ENCODE measurements around the gene EFCAB13.
"Not testable (repeated sequence)": the region's sequence is repeated elsewhere in the genome, so short reads cannot be mapped to it uniquely, and the experiment has no call there.

EFCAB13 gene

DNA sequence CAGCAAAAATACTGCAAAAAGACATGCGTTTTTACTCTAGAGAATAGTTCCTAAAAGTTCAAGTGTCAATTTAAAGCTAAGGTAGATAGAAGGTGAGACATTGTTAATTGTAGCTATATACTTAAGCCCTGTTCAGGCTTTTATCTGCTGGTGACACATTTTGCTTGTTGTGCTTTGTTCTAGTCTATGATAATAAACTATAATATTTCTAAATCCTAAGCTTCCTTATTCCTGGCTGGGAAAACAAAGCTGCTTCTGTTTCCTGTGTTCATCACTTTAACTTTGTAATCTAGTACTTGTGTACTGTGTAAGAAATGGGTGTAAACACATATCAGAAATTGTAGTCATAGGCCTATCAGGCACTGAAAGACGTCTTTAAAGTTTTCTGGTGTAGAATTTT lies 77.3 kb downstream of the EFCAB13 start:
- no peak overlapping the region for H3K27ac ChIP-seq (ENCODE audit: low read length)
- peaks cover 0 to 7% of the 10 kb centered on the region in 2 donors for H3K36me3 ChIP-seq (ENCODE audit: control insufficient read depth in 1 of 2, insufficient read depth in 2 of 2, low read length in 2 of 2)
- H3K27me3 ChIP-seq (ENCODE audit: low read depth, low read length), result no peaks in the 10 kb centered on the region
- no peaks in the 10 kb centered on the region for H3K4me1 ChIP-seq (ENCODE audit: control insufficient read depth in 1 of 2, insufficient read depth in 2 of 2, low read length in 2 of 2)
- no peak overlapping the region for H3K4me3 ChIP-seq (ENCODE audit: low read depth in 1 of 2, low read length in 2 of 2)
- no peaks in the 10 kb centered on the region for H3K9me3 ChIP-seq (ENCODE audit: control insufficient read depth in 1 of 2, low read length in 2 of 2)

- Histone ChIP-seq H3K27ac (ENCODE audit: low read length) (no peak overlapping the region), H3K27me3 (ENCODE audit: low read depth, low read length) (no peaks in the 10 kb centered on the region), H3K4me1 (ENCODE audit: control insufficient read depth in 1 of 2, insufficient read depth in 2 of 2, low read length in 2 of 2) (no peaks in the 10 kb centered on the region), H3K36me3 (ENCODE audit: control insufficient read depth in 1 of 2, insufficient read depth in 2 of 2, low read length in 2 of 2) (peaks cover 0 to 7% of the 10 kb centered on the region in 2 donors), H3K4me3 (ENCODE audit: low read depth in 1 of 2, low read length in 2 of 2) (no peak overlapping the region), H3K9me3 (ENCODE audit: control insufficient read depth in 1 of 2, low read length in 2 of 2) (no peaks in the 10 kb centered on the region)
Measured at GRCh38 chr17:47404006-47404405, 80.3 kb downstream of the EFCAB13 start.

GRCh38 chr17:47404875-47405274 lies 81.1 kb downstream of the EFCAB13 start:
- peaks cover 0 to 7% of the 10 kb centered on the region in 2 donors for H3K36me3 ChIP-seq (ENCODE audit: control insufficient read depth in 1 of 2, insufficient read depth in 2 of 2, low read length in 2 of 2)
- no peaks in the 10 kb centered on the region for H3K9me3 ChIP-seq (ENCODE audit: control insufficient read depth in 1 of 2, low read length in 2 of 2)
- no peak overlapping the region for H3K4me3 ChIP-seq (ENCODE audit: low read depth in 1 of 2, low read length in 2 of 2)
- H3K4me1 ChIP-seq (ENCODE audit: control insufficient read depth in 1 of 2, insufficient read depth in 2 of 2, low read length in 2 of 2), result no peaks in the 10 kb centered on the region
- no peaks in the 10 kb centered on the region for H3K27me3 ChIP-seq (ENCODE audit: low read depth, low read length)
- no peak overlapping the region for H3K27ac ChIP-seq (ENCODE audit: low read length)

GRCh38 chr17:47413872-47414271 lies 90.1 kb downstream of the EFCAB13 start:
- H3K4me1 ChIP-seq (ENCODE audit: control insufficient read depth in 1 of 2, insufficient read depth in 2 of 2, low read length in 2 of 2), result no peaks in the 10 kb centered on the region
- no peaks in the 10 kb centered on the region for H3K36me3 ChIP-seq (ENCODE audit: control insufficient read depth in 1 of 2, insufficient read depth in 2 of 2, low read length in 2 of 2)
- H3K4me3 ChIP-seq (ENCODE audit: low read depth in 1 of 2, low read length in 2 of 2), result no peak overlapping the region
- no peak overlapping the region for H3K27ac ChIP-seq (ENCODE audit: low read length)
- H3K27me3 ChIP-seq (ENCODE audit: low read depth, low read length), result no peaks in the 10 kb centered on the region
- H3K9me3 ChIP-seq (ENCODE audit: control insufficient read depth in 1 of 2, low read length in 2 of 2), result no peaks in the 10 kb centered on the region

- H3K4me1 ChIP-seq (ENCODE audit: control insufficient read depth in 1 of 2, insufficient read depth in 2 of 2, low read length in 2 of 2), result no peaks in the 10 kb centered on the region
- H3K9me3 ChIP-seq (ENCODE audit: control insufficient read depth in 1 of 2, low read length in 2 of 2), result no peaks in the 10 kb centered on the region
- H3K27ac ChIP-seq (ENCODE audit: low read length), result no peak overlapping the region
- no peaks in the 10 kb centered on the region for H3K27me3 ChIP-seq (ENCODE audit: low read depth, low read length)
- no peaks in the 10 kb centered on the region for H3K36me3 ChIP-seq (ENCODE audit: control insufficient read depth in 1 of 2, insufficient read depth in 2 of 2, low read length in 2 of 2)
- H3K4me3 ChIP-seq (ENCODE audit: low read depth in 1 of 2, low read length in 2 of 2), result no peak overlapping the region
Measured at GRCh38 chr17:47414612-47415011, 90.9 kb downstream of the EFCAB13 start.

DNA sequence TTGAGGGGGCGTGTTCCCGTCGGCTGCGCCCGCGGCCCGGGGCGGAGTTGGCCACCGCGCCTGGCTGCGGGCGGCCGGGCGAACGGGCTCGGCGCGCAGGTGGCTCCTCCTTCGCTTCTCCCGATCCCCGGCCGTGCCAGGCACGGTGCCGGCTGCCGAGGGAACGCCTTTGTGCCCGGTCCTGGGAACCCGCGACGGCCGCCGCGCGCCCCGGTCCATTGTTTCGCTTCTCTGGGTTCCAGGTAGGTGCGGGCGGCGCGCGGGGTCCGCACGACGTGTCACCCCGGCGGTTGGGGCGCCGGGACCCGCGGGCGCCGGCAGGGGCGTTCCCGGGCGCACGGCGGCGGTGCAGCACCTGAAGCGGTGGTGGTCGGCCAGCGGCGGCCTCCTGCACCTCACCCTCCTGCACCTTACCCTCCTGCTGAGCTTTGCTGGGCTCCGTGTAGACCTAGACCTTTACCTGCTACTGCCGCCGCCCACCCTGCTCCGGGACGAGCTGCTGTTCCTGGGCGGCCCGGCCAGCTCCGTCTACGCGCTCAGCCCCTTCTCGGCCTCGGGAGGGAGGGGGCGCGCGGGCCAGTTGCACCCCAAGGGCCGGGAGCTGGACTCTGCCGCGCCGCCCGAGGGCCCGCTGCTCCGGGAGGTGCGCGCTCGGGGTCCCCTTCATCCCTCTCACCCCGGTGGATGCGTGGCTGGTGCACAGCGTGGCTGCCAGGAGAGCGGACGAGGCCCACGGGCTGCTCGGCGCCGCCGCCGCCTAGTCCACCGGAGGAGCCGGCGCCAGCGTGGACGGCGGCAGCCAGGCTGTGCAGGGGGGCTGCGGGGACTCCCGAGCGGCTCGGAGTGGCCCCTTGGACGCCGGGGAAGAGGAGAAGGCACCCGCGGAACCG lies 99.9 kb downstream of the EFCAB13 start:
- Histone ChIP-seq H3K4me1 (ENCODE audit: control insufficient read depth in 1 of 2, insufficient read depth in 2 of 2, low read length in 2 of 2) (peaks cover 0 to 5% of the 10 kb centered on the region in 2 donors), H3K4me3 (ENCODE audit: low read depth in 1 of 2, low read length in 2 of 2) (peak overlapping the region in 1 of 2 donors; percentile 68), H3K36me3 (ENCODE audit: control insufficient read depth in 1 of 2, insufficient read depth in 2 of 2, low read length in 2 of 2) (no peaks in the 10 kb centered on the region), H3K27ac (ENCODE audit: low read length) (no peak overlapping the region), H3K9me3 (ENCODE audit: control insufficient read depth in 1 of 2, low read length in 2 of 2) (no peaks in the 10 kb centered on the region), H3K27me3 (ENCODE audit: low read depth, low read length) (no peaks in the 10 kb centered on the region)

DNA sequence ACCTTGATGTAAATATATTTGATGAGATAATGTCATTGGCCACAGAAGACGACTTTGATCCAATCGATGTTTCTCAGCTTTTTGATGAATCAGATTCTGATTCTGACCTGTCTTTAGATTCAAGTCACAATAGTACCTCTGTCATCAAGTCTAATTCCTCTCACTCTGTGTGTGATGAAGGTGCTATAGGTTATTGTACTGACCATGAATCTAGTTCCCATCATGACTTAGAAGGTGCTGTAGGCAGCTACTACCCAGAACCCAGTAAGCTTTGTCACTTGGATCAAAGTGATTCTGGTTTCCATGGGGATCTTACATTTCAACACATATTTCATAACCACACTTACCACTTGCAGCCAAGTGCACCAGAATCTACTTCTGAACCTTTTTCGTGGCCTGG lies 101.5 kb downstream of the EFCAB13 start:
- not testable (repeated sequence) for H3K36me3 ChIP-seq (ENCODE audit: control insufficient read depth in 1 of 2, insufficient read depth in 2 of 2, low read length in 2 of 2); H3K9me3 ChIP-seq (ENCODE audit: control insufficient read depth in 1 of 2, low read length in 2 of 2); H3K27me3 ChIP-seq (ENCODE audit: low read depth, low read length); H3K27ac ChIP-seq (ENCODE audit: low read length); H3K4me3 ChIP-seq (ENCODE audit: low read depth in 1 of 2, low read length in 2 of 2); H3K4me1 ChIP-seq (ENCODE audit: control insufficient read depth in 1 of 2, insufficient read depth in 2 of 2, low read length in 2 of 2)

GRCh38 chr17:47425887-47426635 lies 102.3 kb downstream of the EFCAB13 start:
- H3K27ac ChIP-seq (ENCODE audit: low read length); H3K4me3 ChIP-seq (ENCODE audit: low read depth in 1 of 2, low read length in 2 of 2); H3K27me3 ChIP-seq (ENCODE audit: low read depth, low read length); H3K9me3 ChIP-seq (ENCODE audit: control insufficient read depth in 1 of 2, low read length in 2 of 2); H3K36me3 ChIP-seq (ENCODE audit: control insufficient read depth in 1 of 2, insufficient read depth in 2 of 2, low read length in 2 of 2); H3K4me1 ChIP-seq (ENCODE audit: control insufficient read depth in 1 of 2, insufficient read depth in 2 of 2, low read length in 2 of 2): not testable (repeated sequence)

- Histone ChIP-seq H3K4me1 (ENCODE audit: control insufficient read depth in 1 of 2, insufficient read depth in 2 of 2, low read length in 2 of 2) (peaks cover 0 to 5% of the 10 kb centered on the region in 2 donors), H3K27me3 (ENCODE audit: low read depth, low read length) (no peaks in the 10 kb centered on the region), H3K4me3 (ENCODE audit: low read depth in 1 of 2, low read length in 2 of 2) (no peak overlapping the region), H3K36me3 (ENCODE audit: control insufficient read depth in 1 of 2, insufficient read depth in 2 of 2, low read length in 2 of 2) (no peaks in the 10 kb centered on the region), H3K9me3 (ENCODE audit: control insufficient read depth in 1 of 2, low read length in 2 of 2) (no peaks in the 10 kb centered on the region), H3K27ac (ENCODE audit: low read length) (no peak overlapping the region)
Measured at GRCh38 chr17:47427985-47428384, 104.2 kb downstream of the EFCAB13 start.

GRCh38 chr17:47432240-47432639 lies 108.5 kb downstream of the EFCAB13 start:
- H3K4me1 ChIP-seq (ENCODE audit: control insufficient read depth in 1 of 2, insufficient read depth in 2 of 2, low read length in 2 of 2); H3K27me3 ChIP-seq (ENCODE audit: low read depth, low read length); H3K36me3 ChIP-seq (ENCODE audit: control insufficient read depth in 1 of 2, insufficient read depth in 2 of 2, low read length in 2 of 2); H3K4me3 ChIP-seq (ENCODE audit: low read depth in 1 of 2, low read length in 2 of 2); H3K9me3 ChIP-seq (ENCODE audit: control insufficient read depth in 1 of 2, low read length in 2 of 2); H3K27ac ChIP-seq (ENCODE audit: low read length): not testable (repeated sequence)

- H3K27ac ChIP-seq (ENCODE audit: low read length), result no peak overlapping the region
- H3K4me1 ChIP-seq (ENCODE audit: control insufficient read depth in 1 of 2, insufficient read depth in 2 of 2, low read length in 2 of 2), result no peaks in the 10 kb centered on the region
- H3K36me3 ChIP-seq (ENCODE audit: control insufficient read depth in 1 of 2, insufficient read depth in 2 of 2, low read length in 2 of 2), result no peaks in the 10 kb centered on the region
- no peaks in the 10 kb centered on the region for H3K27me3 ChIP-seq (ENCODE audit: low read depth, low read length)
- no peaks in the 10 kb centered on the region for H3K9me3 ChIP-seq (ENCODE audit: control insufficient read depth in 1 of 2, low read length in 2 of 2)
- H3K4me3 ChIP-seq (ENCODE audit: low read depth in 1 of 2, low read length in 2 of 2), result no peak overlapping the region
Measured at GRCh38 chr17:47465165-47465564, 141.4 kb downstream of the EFCAB13 start.

All from muscle layer of duodenum (tissue), 2 donors.